HEK293 (cell line): ENCODE measurements around the gene ELOVL2.

ENCODE experiments used
- CTCF ChIA-PET: fragments of 350-600 bp; formaldehyde crosslinking; extraction: SDS; loops from one replicate; lab custom pipeline; 2021; ENCODE audit warnings: antibody characterized with exemption; lab: Yijun Ruan, JAX
- POLR2A ChIA-PET: fragments of 300-600 bp; formaldehyde crosslinking; extraction: SDS; loops from one replicate; lab custom pipeline; 2020; ENCODE audit warnings: antibody characterized with exemption, inconsistent platforms; lab: Yijun Ruan, JAX
- H3K27ac ChIP-seq: fragments of 200-500 bp; sonication (Bioruptor generic); 2 replicates; pipeline ENCODE4 v1.5.1; 2014; ENCODE audit warnings: low read depth, low read length, control low read depth, inconsistent platforms; ENCODE audit errors: extremely low read depth
- H3K36me3 ChIP-seq, 2 experiments: fragments of 200-500 bp in 1 of 2; sonication (Bioruptor generic) in 1 of 2; 1 replicate in 1 of 2; 2 replicates in 1 of 2; pipeline ENCODE4 v1.5.1; 2014 to 2017; ENCODE audit warnings: inconsistent platforms in 2 of 2, low read length in 2 of 2; ENCODE audit not compliant: control insufficient read depth in 2 of 2, insufficient read depth in 1 of 2
- H3K4me1 ChIP-seq: fragments of 200-500 bp; sonication (Bioruptor generic); 2 replicates; pipeline ENCODE4 v1.5.1; 2014; ENCODE audit warnings: mild to moderate bottlenecking, low read length, inconsistent platforms; ENCODE audit not compliant: control insufficient read depth, insufficient read depth
- H3K4me3 ChIP-seq: 2 replicates; pipeline ENCODE4 v1.5.1; 2011; ENCODE audit warnings: low read depth, mild to moderate bottlenecking, control low read depth, low read length, moderate library complexity
- H3K9me3 ChIP-seq: fragments of 200-500 bp; sonication (Bioruptor generic); 2 replicates; pipeline ENCODE4 v1.5.1; 2014; ENCODE audit warnings: low read depth, low read length, inconsistent platforms; ENCODE audit not compliant: control insufficient read depth, insufficient read depth
- AEBP2 ChIP-seq: fragments of 450-650 bp; formaldehyde crosslinking; IDR thresholded peaks from 2 replicates; pipeline ENCODE4 v1.5.1; 2016; ENCODE audit warnings: missing biosample characterization, missing genetic modification characterization, borderline replicate concordance
- ATF2 ChIP-seq: fragments of 450-650 bp; formaldehyde crosslinking; IDR thresholded peaks from 2 replicates; pipeline ENCODE4 v1.5.1; 2016; ENCODE audit warnings: missing biosample characterization, missing genetic modification characterization, low read depth
- HOXD13 ChIP-seq: sonication (generic); formaldehyde crosslinking; IDR thresholded peaks from 2 replicates; pipeline ENCODE4 v1.8.0; 2022; ENCODE audit warnings: missing genetic modification reagents, borderline replicate concordance
- PBX3 ChIP-seq: sonication (generic); formaldehyde crosslinking; IDR thresholded peaks from 2 replicates; pipeline ENCODE4 v1.8.1; 2022; ENCODE audit warnings: mild to moderate bottlenecking, moderate library complexity, missing genetic modification reagents
- TRIM28 ChIP-seq: IDR thresholded peaks from 2 replicates; pipeline ENCODE4 v1.6.1; 2011; ENCODE audit warnings: low read length, control low read depth, borderline replicate concordance
- ZBTB26 ChIP-seq: fragments of 450-650 bp; formaldehyde crosslinking; optimal IDR thresholded peaks from 2 replicates; pipeline ENCODE3; 2016; ENCODE audit warnings: missing biosample characterization, mild to moderate bottlenecking, missing genetic modification characterization
- ZFP37 ChIP-seq: fragments of 450-650 bp; formaldehyde crosslinking; IDR thresholded peaks from 2 replicates; pipeline ENCODE4 v1.5.1; 2016; ENCODE audit warnings: missing biosample characterization, missing genetic modification characterization
- ZNF140 ChIP-seq: fragments of 450-650 bp; formaldehyde crosslinking; IDR thresholded peaks from 2 replicates; pipeline ENCODE4 v1.5.1; 2016; ENCODE audit warnings: missing biosample characterization, missing genetic modification characterization
- ZNF2 ChIP-seq: fragments of 450-650 bp; formaldehyde crosslinking; IDR thresholded peaks from 2 replicates; pipeline ENCODE4 v1.5.1; 2016; ENCODE audit warnings: missing biosample characterization, missing genetic modification characterization
- ZNF211 ChIP-seq: fragments of 450-650 bp; formaldehyde crosslinking; IDR thresholded peaks from 2 replicates; pipeline ENCODE4 v1.5.1; 2016; ENCODE audit warnings: low read depth, missing biosample characterization, missing genetic modification characterization
- ZNF341 ChIP-seq: fragments of 450-650 bp; formaldehyde crosslinking; IDR thresholded peaks from 2 replicates; pipeline ENCODE4; 2016; ENCODE audit warnings: low read depth, missing biosample characterization, missing genetic modification characterization
- ZNF37A ChIP-seq: fragments of 450-650 bp; IDR thresholded peaks from 2 replicates; pipeline ENCODE4 v1.5.1; 2018; ENCODE audit warnings: missing biosample characterization, missing genetic modification characterization
- ZNF426 ChIP-seq: fragments of 450-650 bp; formaldehyde crosslinking; IDR thresholded peaks from 2 replicates; pipeline ENCODE4 v1.5.1; 2017; ENCODE audit warnings: missing biosample characterization, missing genetic modification characterization, mild to moderate bottlenecking, inconsistent platforms, moderate library complexity
- ZNF585B ChIP-seq: fragments of 450-650 bp; formaldehyde crosslinking; IDR thresholded peaks from 2 replicates; pipeline ENCODE4 v1.5.1; 2016; ENCODE audit warnings: missing biosample characterization, missing genetic modification characterization
- ZNF610 ChIP-seq: fragments of 450-650 bp; formaldehyde crosslinking; IDR thresholded peaks from 2 replicates; pipeline ENCODE4 v1.5.1; 2016; ENCODE audit warnings: missing biosample characterization, missing genetic modification characterization, borderline replicate concordance
- ZNF621 ChIP-seq: fragments of 450-650 bp; formaldehyde crosslinking; IDR thresholded peaks from 2 replicates; pipeline ENCODE4 v1.5.1; 2017; ENCODE audit warnings: missing biosample characterization, missing genetic modification characterization
- ZNF654 ChIP-seq: fragments of 450-650 bp; formaldehyde crosslinking; IDR thresholded peaks from 2 replicates; pipeline ENCODE4 v1.5.1; 2016; ENCODE audit warnings: low read depth, missing biosample characterization, missing genetic modification characterization
- ZNF792 ChIP-seq: fragments of 450-650 bp; formaldehyde crosslinking; IDR thresholded peaks from 2 replicates; pipeline ENCODE4 v1.5.1; 2016; ENCODE audit warnings: missing biosample characterization, missing genetic modification characterization
- TF ChIP-seq, protein P1 (sequence below): fragments of 450-650 bp; formaldehyde crosslinking; IDR thresholded peaks from 2 replicates; pipeline ENCODE4 v1.5.1; 2016; ENCODE audit warnings: missing biosample characterization, missing genetic modification characterization
- TF ChIP-seq, protein P2 (sequence below): fragments of 450-650 bp; formaldehyde crosslinking; IDR thresholded peaks from 2 replicates; pipeline ENCODE4 v1.5.1; 2016; ENCODE audit warnings: missing biosample characterization, missing genetic modification characterization

ELOVL2 gene

GRCh38 chr6:10951675-10952282, 92.3 kb downstream of the ELOVL2 start:
- Histone ChIP-seq H3K4me1 (no peaks in the 10 kb centered on the region), H3K36me3 (peaks cover 0 to 5% of the 10 kb centered on the region in 2 experiments; a peak in 1 of 3 replicates), H3K4me3 (no peak overlapping the region), H3K27ac (no peak overlapping the region), H3K9me3 (no peaks in the 10 kb centered on the region)
- POLR2A ChIA-PET, result interaction anchor here (1.3 kb wide), 1 partner anchor 65 kb away, joined by 3 read pairs; the partner anchor contains the start of gene SYCP2L
- TF ChIP-seq AEBP2 (tag by site-specific recombination) (no peak), ZNF426 (tag by site-specific recombination) (no peak), ZNF2 (tag by site-specific recombination) (no peak), ZNF654 (tag by site-specific recombination) (peak; percentile 50), ZNF610 (no peak)
- CTCF ChIA-PET, result interaction anchor here (0.6 to 8.2 kb wide), 26 partner anchors 9 to 624 kb away, joined by 3 to 174 read pairs (median 4); no protein-coding TSS in a partner anchor

GRCh38 chr6:10949579-10950490, 94.3 kb downstream of the ELOVL2 start:
- no peaks in the 10 kb centered on the region; a peak in 1 of 3 replicates for H3K36me3 ChIP-seq
- ChIA-PET POLR2A (interaction anchor here (0.7 kb wide), 1 partner anchor 112 kb away, joined by 4 read pairs; no protein-coding TSS in a partner anchor), CTCF (interaction anchor here (0.7 to 8.2 kb wide), 8 partner anchors 32 to 626 kb away, joined by 3 to 174 read pairs (median 8); partner anchors contain the start of gene SYCP2L)
- no peaks in the 10 kb centered on the region for H3K4me1 ChIP-seq
- TF ChIP-seq TRIM28 (no peak), ZNF792 (tag by site-specific recombination) (no peak), ZFP37 (tag by site-specific recombination) (no peak), PBX3 (no peak)
- TF ChIP-seq, protein P1, sequence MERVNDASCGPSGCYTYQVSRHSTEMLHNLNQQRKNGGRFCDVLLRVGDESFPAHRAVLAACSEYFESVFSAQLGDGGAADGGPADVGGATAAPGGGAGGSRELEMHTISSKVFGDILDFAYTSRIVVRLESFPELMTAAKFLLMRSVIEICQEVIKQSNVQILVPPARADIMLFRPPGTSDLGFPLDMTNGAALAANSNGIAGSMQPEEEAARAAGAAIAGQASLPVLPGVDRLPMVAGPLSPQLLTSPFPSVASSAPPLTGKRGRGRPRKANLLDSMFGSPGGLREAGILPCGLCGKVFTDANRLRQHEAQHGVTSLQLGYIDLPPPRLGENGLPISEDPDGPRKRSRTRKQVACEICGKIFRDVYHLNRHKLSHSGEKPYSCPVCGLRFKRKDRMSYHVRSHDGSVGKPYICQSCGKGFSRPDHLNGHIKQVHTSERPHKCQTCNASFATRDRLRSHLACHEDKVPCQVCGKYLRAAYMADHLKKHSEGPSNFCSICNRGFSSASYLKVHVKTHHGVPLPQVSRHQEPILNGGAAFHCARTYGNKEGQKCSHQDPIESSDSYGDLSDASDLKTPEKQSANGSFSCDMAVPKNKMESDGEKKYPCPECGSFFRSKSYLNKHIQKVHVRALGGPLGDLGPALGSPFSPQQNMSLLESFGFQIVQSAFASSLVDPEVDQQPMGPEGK, result no peak
- no peak overlapping the region for H3K4me3 ChIP-seq
- no peaks in the 10 kb centered on the region for H3K9me3 ChIP-seq
- H3K27ac ChIP-seq, result no peak overlapping the region

- no peak for TF ChIP-seq ZNF621 (tag by site-specific recombination)
- TF ChIP-seq ZBTB26 (tag by site-specific recombination), result no peak
- TF ChIP-seq ZNF37A (tag by site-specific recombination), result no peak
- TF ChIP-seq ZNF341 (tag by site-specific recombination), result no peak
- TF ChIP-seq ZNF211 (tag by site-specific recombination), result no peak
- TF ChIP-seq, protein P2, sequence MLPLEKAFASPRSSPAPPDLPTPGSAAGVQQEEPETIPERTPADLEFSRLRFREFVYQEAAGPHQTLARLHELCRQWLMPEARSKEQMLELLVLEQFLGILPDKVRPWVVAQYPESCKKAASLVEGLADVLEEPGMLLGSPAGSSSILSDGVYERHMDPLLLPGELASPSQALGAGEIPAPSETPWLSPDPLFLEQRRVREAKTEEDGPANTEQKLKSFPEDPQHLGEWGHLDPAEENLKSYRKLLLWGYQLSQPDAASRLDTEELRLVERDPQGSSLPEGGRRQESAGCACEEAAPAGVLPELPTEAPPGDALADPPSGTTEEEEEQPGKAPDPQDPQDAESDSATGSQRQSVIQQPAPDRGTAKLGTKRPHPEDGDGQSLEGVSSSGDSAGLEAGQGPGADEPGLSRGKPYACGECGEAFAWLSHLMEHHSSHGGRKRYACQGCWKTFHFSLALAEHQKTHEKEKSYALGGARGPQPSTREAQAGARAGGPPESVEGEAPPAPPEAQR, result no peak
- TF ChIP-seq ZNF585B, result no peak
- TF ChIP-seq HOXD13 (CRISPR knock-in tag), result no peak
- TF ChIP-seq ZNF140, result no peak
- no peak for TF ChIP-seq ATF2 (tag by site-specific recombination)
- H3K4me1 ChIP-seq, result no peaks in the 10 kb centered on the region
- no peak overlapping the region for H3K27ac ChIP-seq
- no peaks in the 10 kb centered on the region for H3K9me3 ChIP-seq
- POLR2A ChIA-PET, result no interaction called here
- no peak overlapping the region for H3K4me3 ChIP-seq
- no peaks in the 10 kb centered on the region; a peak in 1 of 3 replicates for H3K36me3 ChIP-seq
- CTCF ChIA-PET, result interaction anchor here (0.8 kb wide), 1 partner anchor 122 kb away, joined by 4 read pairs; no protein-coding TSS in a partner anchor
Observed at GRCh38 chr6:10947966-10948365, 96.1 kb downstream of the ELOVL2 start.
